MM.1S (cell line): ENCODE data around the gene UBE2F.

Experiments
- DNase-seq: peaks from one replicate; pipeline ENCODE4 v3.0.0-alpha.2; 2015
- H2AFZ ChIP-seq: fragments of 300-600 bp; sonication (generic); 2 replicates; pipeline ENCODE4 v1.6.0; 2016; ENCODE audit warnings: antibody characterized with exemption, low read length
- H3F3A ChIP-seq: fragments of 300-600 bp; sonication (generic); 2 replicates; pipeline ENCODE4 v1.6.1; 2016; ENCODE audit warnings: mild to moderate bottlenecking, antibody characterized with exemption, low read length, moderate library complexity, mixed read lengths; ENCODE audit not compliant: insufficient read depth
- H3K27ac ChIP-seq: fragments of 300-600 bp; sonication (generic); 2 replicates; pipeline ENCODE4 v1.5.1; 2016; ENCODE audit warnings: mild to moderate bottlenecking, low read length
- H3K27me3 ChIP-seq: fragments of 300-600 bp; sonication (generic); replicated peaks from 2 replicates; pipeline ENCODE4 v1.6.0; 2016; ENCODE audit warnings: low read length; ENCODE audit not compliant: insufficient read depth
- H3K36me3 ChIP-seq: fragments of 300-600 bp; sonication (generic); replicated peaks from 2 replicates; pipeline ENCODE4 v1.6.1; 2016; ENCODE audit warnings: mild to moderate bottlenecking, low read length, mixed read lengths; ENCODE audit not compliant: insufficient read depth
- H3K4me1 ChIP-seq: fragments of 300-600 bp; sonication (generic); 2 replicates; pipeline ENCODE4 v1.6.1; 2016; ENCODE audit warnings: low read length, mixed read lengths
- H3K4me2 ChIP-seq: fragments of 300-600 bp; sonication (generic); 2 replicates; pipeline ENCODE4 v1.6.0; 2016; ENCODE audit warnings: low read depth, low read length
- H3K4me3 ChIP-seq: fragments of 300-600 bp; sonication (generic); 2 replicates; pipeline ENCODE4 v1.5.1; 2016; ENCODE audit warnings: low read length, mixed read lengths
- H3K79me2 ChIP-seq: fragments of 300-600 bp; sonication (generic); 2 replicates; pipeline ENCODE4 v1.6.1; 2016; ENCODE audit warnings: mixed run types, low read length, mixed read lengths
- H3K9ac ChIP-seq: fragments of 300-600 bp; sonication (generic); 2 replicates; pipeline ENCODE4 v1.6.1; 2016; ENCODE audit warnings: low read length, mixed read lengths
- H3K9me2 ChIP-seq: fragments of 300-600 bp; sonication (generic); replicated peaks from 2 replicates; pipeline ENCODE4 v1.6.1; 2016; ENCODE audit warnings: mild to moderate bottlenecking, low read length, mixed read lengths; ENCODE audit not compliant: insufficient read depth
- H3K9me3 ChIP-seq: fragments of 300-600 bp; sonication (generic); replicated peaks from 2 replicates; pipeline ENCODE4 v1.6.1; 2016; ENCODE audit warnings: mild to moderate bottlenecking, low read length, mixed read lengths; ENCODE audit not compliant: insufficient read depth
- H4K20me1 ChIP-seq: fragments of 300-600 bp; sonication (generic); 2 replicates; pipeline ENCODE4 v1.6.1; 2016; ENCODE audit warnings: mild to moderate bottlenecking, low read length, moderate library complexity, mixed read lengths; ENCODE audit not compliant: insufficient read depth
- CTCF ChIP-seq: fragments of 300-600 bp; sonication (generic); IDR thresholded peaks from 2 replicates; pipeline ENCODE4 v1.5.1; 2016; ENCODE audit warnings: antibody characterized with exemption, low read length, mixed read lengths
- EZH2 ChIP-seq: fragments of 300-600 bp; sonication (generic); optimal IDR thresholded peaks from 2 replicates; pipeline ENCODE3; 2017; ENCODE audit warnings: low read depth, mild to moderate bottlenecking, antibody characterized with exemption, low read length, mixed read lengths
- EZH2phosphoT487 ChIP-seq: fragments of 300-600 bp; sonication (generic); IDR thresholded peaks from 2 replicates; pipeline ENCODE4 v1.6.1; 2018; ENCODE audit warnings: antibody characterized with exemption, low read length

Gene UBE2F

GRCh38 chr2:237968048-237968862, 1.4 kb downstream of the UBE2F start:
- H3K27me3 ChIP-seq, result no peaks in the 10 kb centered on the region
- H2AFZ ChIP-seq, result no peak overlapping the region
- H3K9ac ChIP-seq, result peak overlapping the region; percentile 58; the same call in 1 of the 2 replicates
- H3K79me2 ChIP-seq, result peaks cover 53% of the 10 kb centered on the region
- peak overlapping the region; percentile 82 for H3K4me3 ChIP-seq
- no peaks in the 10 kb centered on the region for H3K9me2 ChIP-seq
- TF ChIP-seq CTCF (peak; percentile 33), EZH2phosphoT487 (no peak)
- H3K27ac ChIP-seq, result peak overlapping the region; percentile 40; the same call in 1 of the 2 replicates
- no peaks in the 10 kb centered on the region for H4K20me1 ChIP-seq
- no peaks in the 10 kb centered on the region for H3K36me3 ChIP-seq
- H3K4me2 ChIP-seq, result peak overlapping the region; percentile 88
- DNase-seq, result peak; percentile 89
- H3K9me3 ChIP-seq, result no peaks in the 10 kb centered on the region
- H3K4me1 ChIP-seq, result peaks cover 20% of the 10 kb centered on the region
- H3F3A ChIP-seq, result peaks cover 14% of the 10 kb centered on the region

GRCh38 chr2:237971661-237972060, 4.8 kb downstream of the UBE2F start:
- peaks cover 20% of the 10 kb centered on the region for H3K4me1 ChIP-seq
- H3K27ac ChIP-seq, result no peak overlapping the region
- H3K79me2 ChIP-seq, result peaks cover 70% of the 10 kb centered on the region
- no peak overlapping the region for H3K9ac ChIP-seq
- H3K9me2 ChIP-seq, result no peaks in the 10 kb centered on the region
- no peak for DNase-seq
- TF ChIP-seq EZH2phosphoT487, result no peak
- TF ChIP-seq CTCF, result no peak
- TF ChIP-seq EZH2, result no peak
- no peak overlapping the region for H3K4me3 ChIP-seq
- no peaks in the 10 kb centered on the region for H3K36me3 ChIP-seq
- no peak overlapping the region for H3K4me2 ChIP-seq
- H3F3A ChIP-seq, result peaks cover 14% of the 10 kb centered on the region
- no peaks in the 10 kb centered on the region for H3K27me3 ChIP-seq
- no peaks in the 10 kb centered on the region for H3K9me3 ChIP-seq
- no peak overlapping the region for H2AFZ ChIP-seq
- no peaks in the 10 kb centered on the region for H4K20me1 ChIP-seq

- Histone ChIP-seq H3F3A (peaks cover 14% of the 10 kb centered on the region), H3K4me3 (no peak overlapping the region), H4K20me1 (no peaks in the 10 kb centered on the region), H3K4me2 (no peak overlapping the region), H3K9ac (no peak overlapping the region), H3K4me1 (peaks cover 20% of the 10 kb centered on the region), H3K36me3 (no peaks in the 10 kb centered on the region), H3K9me3 (no peaks in the 10 kb centered on the region), H3K9me2 (no peaks in the 10 kb centered on the region), H3K27me3 (no peaks in the 10 kb centered on the region), H2AFZ (no peak overlapping the region), H3K27ac (no peak overlapping the region), H3K79me2 (peaks cover 75% of the 10 kb centered on the region)
- no peak for DNase-seq
- no peak for TF ChIP-seq EZH2phosphoT487
- no peak for TF ChIP-seq EZH2
- no peak for TF ChIP-seq CTCF
Measured at GRCh38 chr2:237972211-237972610, 5.4 kb downstream of the UBE2F start.
